CD4-positive, alpha-beta memory T cell (primary cell): ENCODE results near the gene C11orf91. TPM values are rescaled to one million over a fixed set of nuclear protein-coding genes. Genes with fewer than 3 reads are reported as not detected.

Source experiments
- CTCF ChIA-PET: fragments of 350-600 bp; sonication (Branson Sonifier 250); formaldehyde crosslinking; loops from one replicate; lab custom pipeline; 2021; ENCODE audit warnings: inconsistent platforms; ENCODE audit not compliant: partially characterized antibody; lab: Charles Lee
- POLR2A ChIA-PET: fragments of 350-600 bp; sonication (Branson Sonifier 250); formaldehyde crosslinking; loops from one replicate; lab custom pipeline; 2021; ENCODE audit not compliant: partially characterized antibody; lab: Charles Lee
- DNase-seq, 5 donors: peaks; one replicate each; pipeline versions ENCODE4 v3.0.0 to v3.0.0-alpha.2; 2020 to 2022; ENCODE audit warnings: mixed read lengths in 1 of 5
- H3K27ac ChIP-seq: one replicate; pipeline ENCODE4 v1.7.0; 2013; ENCODE audit warnings: low read depth, low read length
- H3K27me3 ChIP-seq: 2 replicates; pipeline ENCODE4 v1.7.0; 2013; ENCODE audit warnings: mild to moderate bottlenecking, low read length, moderate library complexity; ENCODE audit not compliant: insufficient read depth
- H3K36me3 ChIP-seq: 2 replicates; pipeline ENCODE4 v1.7.0; 2013; ENCODE audit warnings: mild to moderate bottlenecking, low read length, moderate library complexity; ENCODE audit not compliant: insufficient read depth
- H3K4me1 ChIP-seq: 2 replicates; pipeline ENCODE4 v1.7.0; 2013; ENCODE audit warnings: mild to moderate bottlenecking, low read length, moderate library complexity; ENCODE audit not compliant: insufficient read depth
- H3K4me3 ChIP-seq, 2 donors: one replicate each; pipeline ENCODE4 v1.7.0; 2013; ENCODE audit warnings: low read length in 2 of 2, mild to moderate bottlenecking in 1 of 2
- H3K9me3 ChIP-seq, 2 donors: one replicate each; pipeline ENCODE4 v1.7.0; 2013; ENCODE audit warnings: low read length in 2 of 2, control low read depth in 1 of 2; ENCODE audit not compliant: control insufficient read depth in 1 of 2
- H3K27ac Mint-ChIP-seq, 7 donors: one replicate each; pipeline ENCODE4 v1.8.0; 2020 to 2021; ENCODE audit warnings: mixed read lengths in 7 of 7, mild to moderate bottlenecking in 6 of 7, inconsistent platforms in 3 of 7, moderate library complexity in 3 of 7
- H3K27me3 Mint-ChIP-seq, 2 donors: one replicate each; pipeline ENCODE4 v1.8.0; 2020 to 2021; ENCODE audit warnings: mixed read lengths in 2 of 2
- H3K36me3 Mint-ChIP-seq, 2 donors: one replicate each; pipeline ENCODE4 v1.8.0; 2020 to 2021; ENCODE audit warnings: mixed read lengths in 2 of 2, inconsistent platforms in 1 of 2, mild to moderate bottlenecking in 1 of 2
- H3K4me1 Mint-ChIP-seq, 4 donors: one replicate each; pipeline ENCODE4 v1.8.0; 2020 to 2021; ENCODE audit warnings: mixed read lengths in 4 of 4, mild to moderate bottlenecking in 1 of 4
- H3K4me3 Mint-ChIP-seq, 8 donors: one replicate each; pipeline ENCODE4 v1.8.0; 2020 to 2021; ENCODE audit warnings: mixed read lengths in 8 of 8, mild to moderate bottlenecking in 7 of 8, moderate library complexity in 6 of 8, inconsistent platforms in 3 of 8
- H3K9me3 Mint-ChIP-seq, 8 donors: one replicate each; pipeline ENCODE4 v1.8.0; 2020 to 2021; ENCODE audit warnings: mixed read lengths in 8 of 8, mild to moderate bottlenecking in 5 of 8, inconsistent platforms in 3 of 8, moderate library complexity in 1 of 8
- intact Hi-C: fragments of 100-400 bp; cut with micrococcal nuclease; formaldehyde crosslinking; loops from one replicate; pipeline ENCODE4 v1.15.1; 2023
- polyA plus RNA-seq, 2 donors: library from polyadenylated mRNA; unstranded; fragments of 300-500 nt; fragmentation: Illumina TruSeq; gene quantifications; one replicate each; pipeline ENCODE4 v1.2.3, GENCODE V29; 2021
- total RNA-seq, 2 experiments: library from RNA; stranded (reverse); gene quantifications; one replicate each; pipeline ENCODE4 v1.2.3, GENCODE V29; 2021

Gene C11orf91
- total RNA-seq (under 1 TPM in 1 of 2 experiments, not detected in 1; 0.49 TPM), polyA plus RNA-seq (not detected)

DNA sequence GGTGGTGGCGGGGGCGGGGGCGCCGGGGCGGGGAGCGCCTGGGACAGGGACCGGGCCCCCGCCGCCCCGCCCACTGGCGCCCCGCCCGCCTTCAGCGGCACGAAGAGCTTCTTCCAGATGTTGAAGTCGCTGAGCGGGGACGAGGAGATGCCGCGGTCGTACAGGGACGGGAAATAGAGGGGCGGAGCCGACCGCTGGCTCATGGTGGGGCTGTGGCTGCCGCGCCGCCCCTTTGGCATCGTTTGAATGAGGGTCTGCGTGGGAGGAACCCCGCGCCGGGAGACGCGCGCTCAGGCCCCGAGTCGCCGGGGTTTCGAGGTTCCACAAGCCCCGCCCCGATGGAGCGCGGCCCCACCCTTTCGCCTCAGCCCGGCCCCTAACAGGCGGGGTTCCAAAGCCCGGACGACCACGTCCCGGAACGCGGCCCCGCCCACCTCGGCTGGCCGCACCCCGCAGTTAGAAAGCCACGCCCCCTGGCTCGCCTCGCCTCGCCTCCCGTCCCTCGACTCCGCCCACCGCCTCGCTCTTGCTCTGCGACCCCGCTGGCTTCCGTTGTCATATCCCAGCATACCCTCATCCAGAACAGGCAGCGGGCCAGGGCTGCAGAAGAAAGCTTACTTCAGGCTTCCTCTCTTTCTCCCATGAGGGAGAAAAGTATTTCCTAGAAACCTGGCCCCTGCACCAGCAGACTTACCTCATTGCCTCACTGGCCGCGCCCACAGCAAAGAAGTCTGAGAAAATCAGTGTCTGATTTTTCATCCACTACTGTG, at the start of gene C11orf91:
Gene C11orf91 (minus strand): TSS at position 325 of the 770 bp plus-strand sequence. CDS start 86 bp downstream, at position 239.
- ChIA-PET POLR2A (interaction anchor here (0.7 to 4.5 kb wide), 6 partner anchors 20 to 442 kb away, joined by 3 to 33 read pairs (median 3); partner anchors contain the start of genes CD59 and FBXO3), CTCF (interaction anchor here (1.0 to 2.0 kb wide), 4 partner anchors 9 to 42 kb away, joined by 3 to 12 read pairs (median 4); no protein-coding TSS in a partner anchor)
- Histone ChIP-seq H3K36me3 (no peaks in the 10 kb centered on the region), H3K4me1 (peaks cover 15% of the 10 kb centered on the region), H3K27ac (peak within 1 kb of the TSS; percentile 29), H3K9me3 (no peaks in the 10 kb centered on the region), H3K4me3 (peak within 1 kb of the TSS; percentile 7 to 53), H3K27me3 (no peaks in the 10 kb centered on the region)
- Mint-ChIP-seq H3K27me3 (peaks cover 5 to 13% of the 10 kb centered on the region in 2 donors), H3K4me1 (peaks cover 11 to 22% (median 19%) of the 10 kb centered on the region in 4 donors), H3K4me3 (peak within 1 kb of the TSS; percentile 89 to 96 (median 92)), H3K9me3 (no peaks in the 10 kb centered on the region), H3K27ac (peak within 1 kb of the TSS; percentile 78 to 93 (median 88)), H3K36me3 (peaks cover 2 to 4% of the 10 kb centered on the region in 2 donors)
- intact Hi-C loops, result loop anchor here (1.0 to 10.0 kb wide), 4 partner anchors 36 to 540 kb away; partner anchors contain the start of genes CAPRIN1, CD59, CSTF3 and FBXO3
- peak; percentile 89 to 95 (median 94) for DNase-seq

- peak overlapping the region in 1 of 7 donors; percentile 14 for H3K27ac Mint-ChIP-seq
- Histone ChIP-seq H3K4me1 (no peaks in the 10 kb centered on the region), H3K27me3 (no peaks in the 10 kb centered on the region), H3K4me3 (no peak overlapping the region), H3K27ac (no peak overlapping the region), H3K9me3 (no peaks in the 10 kb centered on the region), H3K36me3 (peaks cover 57% of the 10 kb centered on the region)
- no peaks in the 10 kb centered on the region for H3K9me3 Mint-ChIP-seq
- no peak overlapping the region for H3K4me3 Mint-ChIP-seq
- no peaks in the 10 kb centered on the region for H3K27me3 Mint-ChIP-seq
- peaks cover 0 to 2% (median 0%) of the 10 kb centered on the region in 4 donors for H3K4me1 Mint-ChIP-seq
- ChIA-PET CTCF (no interaction called here), POLR2A (no interaction called here)
- peaks cover 15 to 65% of the 10 kb centered on the region in 2 donors for H3K36me3 Mint-ChIP-seq
- no peak for DNase-seq
- intact Hi-C loops, result no loop called here
These were observed 47.4 kb upstream of the C11orf91 start for GRCh38 chr11:33747979-33748378.

- DNase-seq, result no peak
- ChIA-PET POLR2A (interaction anchor here (1.2 kb wide), 1 partner anchor 11 kb away, joined by 3 read pairs; no protein-coding TSS in a partner anchor), CTCF (interaction anchor here (0.9 to 3.7 kb wide), 17 partner anchors 8 to 577 kb away, joined by 3 to 74 read pairs (median 8); no protein-coding TSS in a partner anchor)
- Histone ChIP-seq H3K4me3 (no peak overlapping the region), H3K27ac (no peak overlapping the region), H3K27me3 (no peaks in the 10 kb centered on the region), H3K36me3 (peaks cover 32% of the 10 kb centered on the region), H3K4me1 (no peaks in the 10 kb centered on the region), H3K9me3 (no peaks in the 10 kb centered on the region)
- H3K27me3 Mint-ChIP-seq, result no peaks in the 10 kb centered on the region
- H3K9me3 Mint-ChIP-seq, result no peaks in the 10 kb centered on the region
- peaks cover 6 to 37% of the 10 kb centered on the region in 2 donors for H3K36me3 Mint-ChIP-seq
- H3K27ac Mint-ChIP-seq, result peak overlapping the region in 3 of 7 donors; percentile 3 to 73 (median 56)
- intact Hi-C loops, result loop anchor here (2.0 kb wide), 1 partner anchor 576 kb away; no protein-coding TSS in a partner anchor
- peaks cover 0 to 4% (median 1%) of the 10 kb centered on the region in 4 donors for H3K4me1 Mint-ChIP-seq
- H3K4me3 Mint-ChIP-seq, result no peak overlapping the region
These were observed 42.7 kb upstream of the C11orf91 start for GRCh38 chr11:33743291-33743690.

DNA sequence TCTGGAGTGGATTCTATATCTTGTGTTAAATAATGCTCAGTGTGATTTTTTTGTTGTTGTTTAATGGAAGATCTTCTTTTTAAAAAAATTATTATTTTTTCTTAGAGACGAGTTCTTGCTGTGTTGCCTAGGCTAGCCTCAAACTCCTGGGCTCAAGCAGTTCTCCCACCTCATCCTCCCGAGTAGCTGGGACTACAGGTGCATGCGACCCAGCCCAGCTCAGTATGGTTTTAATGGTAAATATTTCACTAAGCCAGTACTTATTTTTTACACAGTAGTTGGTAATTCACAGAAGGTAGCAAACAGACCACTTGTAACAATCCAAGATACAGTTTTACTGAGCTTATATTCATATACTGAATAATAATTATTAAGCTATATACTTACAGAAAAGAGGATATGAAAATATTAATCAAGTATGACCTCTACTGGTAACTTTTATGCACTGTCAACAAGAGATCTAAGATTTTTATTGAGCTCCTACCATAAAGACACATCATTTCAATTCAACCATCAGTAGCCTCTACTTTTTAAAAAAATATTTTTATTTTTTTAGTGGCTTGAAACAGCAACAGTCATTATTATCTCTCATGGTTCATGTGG, 41.7 kb upstream of the C11orf91 start:
- intact Hi-C loops, result loop anchor here (1.0 to 2.0 kb wide), 2 partner anchors 26 to 576 kb away; no protein-coding TSS in a partner anchor
- H3K9me3 ChIP-seq, result no peaks in the 10 kb centered on the region
- H3K4me1 ChIP-seq, result no peaks in the 10 kb centered on the region
- no peak overlapping the region for H3K4me3 Mint-ChIP-seq
- H3K4me1 Mint-ChIP-seq, result peaks cover 0 to 4% (median 3%) of the 10 kb centered on the region in 4 donors
- CTCF ChIA-PET, result interaction anchor here (0.6 to 3.7 kb wide), 41 partner anchors 9 to 580 kb away, joined by 3 to 74 read pairs (median 4); partner anchors contain the start of gene FBXO3
- H3K27me3 Mint-ChIP-seq, result no peaks in the 10 kb centered on the region
- DNase-seq, result peak in 4 of 5 donors; percentile 15 to 35 (median 34)
- no peaks in the 10 kb centered on the region for H3K9me3 Mint-ChIP-seq
- no peak overlapping the region for H3K27ac ChIP-seq
- H3K27me3 ChIP-seq, result no peaks in the 10 kb centered on the region
- peaks cover 4 to 33% of the 10 kb centered on the region in 2 donors for H3K36me3 Mint-ChIP-seq
- POLR2A ChIA-PET, result interaction anchor here (0.6 to 1.2 kb wide), 5 partner anchors 10 to 380 kb away, joined by 3 to 4 read pairs (median 3); no protein-coding TSS in a partner anchor
- H3K27ac Mint-ChIP-seq, result peak overlapping the region in 1 of 7 donors; percentile 41
- H3K4me3 ChIP-seq, result no peak overlapping the region
- peaks cover 23% of the 10 kb centered on the region for H3K36me3 ChIP-seq

DNA sequence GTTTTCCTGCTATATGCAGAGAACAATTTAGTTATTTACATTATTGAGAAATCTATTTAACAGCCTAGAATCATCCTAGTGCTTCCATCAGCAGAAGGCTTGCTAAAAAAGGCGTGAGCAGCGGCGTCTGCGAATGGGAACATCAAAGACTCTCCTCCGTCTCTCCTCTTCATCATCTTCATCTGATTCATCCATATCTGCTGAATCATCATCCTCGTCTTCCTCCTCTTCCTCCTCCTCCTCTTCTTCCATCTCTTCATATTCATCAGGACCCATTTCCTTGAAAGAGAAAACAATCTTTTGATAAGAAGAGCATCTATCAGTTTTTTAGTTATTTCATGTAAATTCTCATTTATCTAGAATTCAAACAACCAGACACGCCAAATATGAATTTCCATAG, 41.2 kb upstream of the C11orf91 start:
- no peaks in the 10 kb centered on the region for H3K27me3 Mint-ChIP-seq
- Histone ChIP-seq H3K4me3 (no peak overlapping the region), H3K27ac (no peak overlapping the region), H3K36me3 (peaks cover 19% of the 10 kb centered on the region), H3K4me1 (no peaks in the 10 kb centered on the region), H3K27me3 (no peaks in the 10 kb centered on the region), H3K9me3 (no peaks in the 10 kb centered on the region)
- H3K27ac Mint-ChIP-seq, result peak overlapping the region in 3 of 7 donors; percentile 13 to 75 (median 71)
- CTCF ChIA-PET, result interaction anchor here (0.8 to 3.7 kb wide), 31 partner anchors 8 to 580 kb away, joined by 3 to 74 read pairs (median 5); partner anchors contain the start of gene FBXO3
- peaks cover 2 to 7% (median 5%) of the 10 kb centered on the region in 4 donors for H3K4me1 Mint-ChIP-seq
- intact Hi-C loops, result loop anchor here (1.0 to 2.0 kb wide), 2 partner anchors 26 to 575 kb away; no protein-coding TSS in a partner anchor
- H3K9me3 Mint-ChIP-seq, result peaks cover 0 to 2% (median 0%) of the 10 kb centered on the region in 8 donors
- peaks cover 4 to 28% of the 10 kb centered on the region in 2 donors for H3K36me3 Mint-ChIP-seq
- POLR2A ChIA-PET, result interaction anchor here (0.9 to 1.1 kb wide), 2 partner anchors 11 to 380 kb away, joined by 3 to 4 read pairs; no protein-coding TSS in a partner anchor
- no peak for DNase-seq
- no peak overlapping the region for H3K4me3 Mint-ChIP-seq

- H3K27me3 Mint-ChIP-seq, result no peaks in the 10 kb centered on the region
- H3K36me3 Mint-ChIP-seq, result no peaks in the 10 kb centered on the region
- POLR2A ChIA-PET, result interaction anchor here (1.0 to 4.9 kb wide), 3 partner anchors 25 to 37 kb away, joined by 3 to 33 read pairs (median 24); partner anchors contain the start of genes C11orf91 and FBXO3
- peaks cover 20 to 37% (median 31%) of the 10 kb centered on the region in 4 donors for H3K4me1 Mint-ChIP-seq
- intact Hi-C loops, result loop anchor here (2.0 to 10.0 kb wide), 3 partner anchors 483 to 577 kb away; partner anchors contain the start of genes CSTF3 and HIPK3
- H3K4me3 Mint-ChIP-seq, result peak overlapping the region in 5 of 8 donors; percentile 88 to 96 (median 92)
- no peaks in the 10 kb centered on the region for H3K27me3 ChIP-seq
- H3K4me1 ChIP-seq, result peaks cover 19% of the 10 kb centered on the region
- no peak overlapping the region for H3K4me3 ChIP-seq
- no peaks in the 10 kb centered on the region for H3K9me3 ChIP-seq
- H3K27ac ChIP-seq, result no peak overlapping the region
- peaks cover 0 to 2% (median 0%) of the 10 kb centered on the region in 8 donors for H3K9me3 Mint-ChIP-seq
- peak overlapping the region; percentile 0 to 90 (median 55) for H3K27ac Mint-ChIP-seq
- CTCF ChIA-PET, result interaction anchor here (1.3 kb wide), 1 partner anchor 375 kb away, joined by 3 read pairs; no protein-coding TSS in a partner anchor
- H3K36me3 ChIP-seq, result no peaks in the 10 kb centered on the region
- no peak for DNase-seq
These were observed 36.8 kb upstream of the C11orf91 start for GRCh38 chr11:33737362-33737821.
